IPS-18c (cell line): Measurements from ENCODE around the gene RNF17.
"Not testable (repeated sequence)": the region's sequence is repeated elsewhere in the genome, so short reads cannot be mapped to it uniquely, and the experiment has no call there.

ENCODE experiments used
- H3K4me3 ChIP-seq: 2 replicates; pipeline ENCODE4 v1.7.0; 2013; ENCODE audit warnings: low read depth, mild to moderate bottlenecking, low read length, moderate library complexity; ENCODE audit not compliant: insufficient read depth
- H3K9me3 ChIP-seq: one replicate; pipeline ENCODE4 v1.6.1; 2013; ENCODE audit warnings: mild to moderate bottlenecking, low read length, moderate library complexity; ENCODE audit not compliant: control insufficient read depth, insufficient read depth

RNF17 gene

GRCh38 chr13:24821207-24821606 lies 57.2 kb downstream of the RNF17 start:
- H3K9me3 ChIP-seq, result no peaks in the 10 kb centered on the region
- no peak overlapping the region for H3K4me3 ChIP-seq

GRCh38 chr13:24822640-24823039 lies 58.7 kb downstream of the RNF17 start:
- Histone ChIP-seq H3K4me3 (no peak overlapping the region), H3K9me3 (no peaks in the 10 kb centered on the region)

- not testable (repeated sequence) for H3K4me3 ChIP-seq, H3K9me3 ChIP-seq
These were observed 59.2 kb downstream of the RNF17 start for GRCh38 chr13:24823122-24823710.

GRCh38 chr13:24827799-24828198 lies 63.8 kb downstream of the RNF17 start:
- Histone ChIP-seq H3K4me3 (no peak overlapping the region), H3K9me3 (no peaks in the 10 kb centered on the region)

- Histone ChIP-seq H3K4me3 (no peak overlapping the region), H3K9me3 (no peaks in the 10 kb centered on the region)
These were observed 71.0 kb downstream of the RNF17 start for GRCh38 chr13:24834902-24835510.

- H3K9me3 ChIP-seq, result not testable (repeated sequence)
These were observed 73.6 kb downstream of the RNF17 start for GRCh38 chr13:24837528-24837927.

GRCh38 chr13:24842549-24843274 lies 78.7 kb downstream of the RNF17 start:
- Histone ChIP-seq H3K4me3 (no peak overlapping the region), H3K9me3 (no peaks in the 10 kb centered on the region)

More at GRCh38 chr13:24837528-24837927, 73.6 kb downstream of the RNF17 start:
- not testable (repeated sequence) for H3K4me3 ChIP-seq

GRCh38 chr13:24851546-24851945 lies 87.6 kb downstream of the RNF17 start:
- no peaks in the 10 kb centered on the region for H3K9me3 ChIP-seq
- H3K4me3 ChIP-seq, result no peak overlapping the region

GRCh38 chr13:24854311-24854710 lies 90.3 kb downstream of the RNF17 start:
- no peak overlapping the region for H3K4me3 ChIP-seq
- no peaks in the 10 kb centered on the region for H3K9me3 ChIP-seq

GRCh38 chr13:24858953-24859352 lies 95.0 kb downstream of the RNF17 start:
- Histone ChIP-seq H3K9me3 (no peaks in the 10 kb centered on the region), H3K4me3 (no peak overlapping the region)

GRCh38 chr13:24860770-24861169 lies 96.8 kb downstream of the RNF17 start:
- Histone ChIP-seq H3K9me3 (no peaks in the 10 kb centered on the region), H3K4me3 (no peak overlapping the region)

- no peak overlapping the region for H3K4me3 ChIP-seq
- no peaks in the 10 kb centered on the region for H3K9me3 ChIP-seq
These were observed 97.8 kb downstream of the RNF17 start for GRCh38 chr13:24861617-24862362.

- Histone ChIP-seq H3K9me3 (no peaks in the 10 kb centered on the region), H3K4me3 (no peak overlapping the region)
These were observed 100.0 kb downstream of the RNF17 start for GRCh38 chr13:24863748-24864540.

GRCh38 chr13:24864579-24864978 lies 100.6 kb downstream of the RNF17 start:
- H3K4me3 ChIP-seq, result no peak overlapping the region
- no peaks in the 10 kb centered on the region for H3K9me3 ChIP-seq

- H3K9me3 ChIP-seq, result no peaks in the 10 kb centered on the region
- H3K4me3 ChIP-seq, result no peak overlapping the region
These were observed 101.4 kb downstream of the RNF17 start for GRCh38 chr13:24865163-24865953.

GRCh38 chr13:24866488-24866887 lies 102.5 kb downstream of the RNF17 start:
- H3K9me3 ChIP-seq, result no peaks in the 10 kb centered on the region
- no peak overlapping the region for H3K4me3 ChIP-seq
